RWPE1 (cell line): ENCODE measurements around the gene PRSS57.

Source experiments
- CTCF ChIA-PET: fragments of 350-600 bp; sonication (Branson Sonifier 250); formaldehyde crosslinking; extraction: SDS; loops from one replicate; lab custom pipeline; 2021; lab: Yijun Ruan, JAX
- POLR2A ChIA-PET: fragments of 400-600 bp; formaldehyde crosslinking; extraction: SDS; loops from one replicate; lab custom pipeline; 2020; ENCODE audit warnings: antibody characterized with exemption; ENCODE audit not compliant: low non-redundant PET; lab: Yijun Ruan, JAX
- DNase-seq: peaks from one replicate; pipeline ENCODE4 v3.0.0; 2012; ENCODE audit warnings: low spot score
- H3K27ac ChIP-seq: fragments of 450-650 bp; 2 replicates; pipeline ENCODE4 v1.5.1; 2017
- TF ChIP-seq, protein P1 (sequence below): fragments of 450-650 bp; conservative IDR thresholded peaks from 2 replicates; pipeline ENCODE4 v1.5.1; 2017; ENCODE audit warnings: low read depth, mild to moderate bottlenecking

PRSS57 gene

DNA sequence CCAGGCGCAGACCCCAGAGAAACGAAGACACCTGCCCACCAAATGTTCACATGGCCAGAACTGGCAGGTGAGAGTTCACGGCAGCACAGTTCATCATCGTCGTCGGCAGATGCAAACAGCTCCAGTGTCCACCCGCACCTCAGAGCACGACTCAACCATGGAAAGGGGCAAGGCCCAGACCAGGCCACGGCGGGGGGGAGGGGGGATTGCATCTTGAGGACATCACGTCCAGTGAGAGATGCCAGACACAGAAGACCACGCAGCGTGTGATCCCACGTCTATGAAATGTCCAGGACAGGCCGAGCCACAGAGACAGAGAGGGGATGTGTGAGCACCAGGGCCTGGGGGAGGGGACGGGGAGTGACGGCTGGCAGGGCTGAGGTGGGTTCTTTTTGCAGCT lies 39.6 kb downstream of the PRSS57 start:
- DNase-seq = no peak
- CTCF ChIA-PET = interaction anchor here (0.6 to 1.2 kb wide), 2 partner anchors 17 to 79 kb away, joined by 4 read pairs; no protein-coding TSS in a partner anchor
- POLR2A ChIA-PET = no interaction called here
- peak overlapping the region; percentile 99 for H3K27ac ChIP-seq
- TF ChIP-seq, protein P1, sequence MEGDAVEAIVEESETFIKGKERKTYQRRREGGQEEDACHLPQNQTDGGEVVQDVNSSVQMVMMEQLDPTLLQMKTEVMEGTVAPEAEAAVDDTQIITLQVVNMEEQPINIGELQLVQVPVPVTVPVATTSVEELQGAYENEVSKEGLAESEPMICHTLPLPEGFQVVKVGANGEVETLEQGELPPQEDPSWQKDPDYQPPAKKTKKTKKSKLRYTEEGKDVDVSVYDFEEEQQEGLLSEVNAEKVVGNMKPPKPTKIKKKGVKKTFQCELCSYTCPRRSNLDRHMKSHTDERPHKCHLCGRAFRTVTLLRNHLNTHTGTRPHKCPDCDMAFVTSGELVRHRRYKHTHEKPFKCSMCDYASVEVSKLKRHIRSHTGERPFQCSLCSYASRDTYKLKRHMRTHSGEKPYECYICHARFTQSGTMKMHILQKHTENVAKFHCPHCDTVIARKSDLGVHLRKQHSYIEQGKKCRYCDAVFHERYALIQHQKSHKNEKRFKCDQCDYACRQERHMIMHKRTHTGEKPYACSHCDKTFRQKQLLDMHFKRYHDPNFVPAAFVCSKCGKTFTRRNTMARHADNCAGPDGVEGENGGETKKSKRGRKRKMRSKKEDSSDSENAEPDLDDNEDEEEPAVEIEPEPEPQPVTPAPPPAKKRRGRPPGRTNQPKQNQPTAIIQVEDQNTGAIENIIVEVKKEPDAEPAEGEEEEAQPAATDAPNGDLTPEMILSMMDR = no peak

DNA sequence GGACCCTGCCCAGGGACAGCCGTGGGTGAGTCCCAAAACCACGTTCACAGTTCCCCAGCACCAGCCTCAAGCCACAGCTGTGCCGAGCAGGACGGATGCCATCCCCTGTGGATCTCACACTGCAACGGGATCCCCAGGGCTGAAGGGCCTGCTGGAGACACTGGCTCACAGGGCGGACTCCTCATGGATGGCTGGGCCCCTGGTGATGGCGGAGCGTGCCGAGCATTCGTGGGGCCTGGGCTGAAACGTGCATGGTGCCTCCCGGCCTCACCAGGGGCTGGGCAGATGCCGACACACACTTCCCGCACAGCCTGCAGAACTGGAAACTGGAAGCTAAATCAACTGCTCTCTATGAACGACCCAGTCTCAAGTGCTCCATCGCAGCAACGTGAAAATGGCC lies 41.8 kb downstream of the PRSS57 start:
- POLR2A ChIA-PET = no interaction called here
- peak overlapping the region; percentile 11; the same call in 1 of the 2 replicates for H3K27ac ChIP-seq
- CTCF ChIA-PET = no interaction called here
- TF ChIP-seq, protein P1 = no peak
- DNase-seq = no peak

DNA sequence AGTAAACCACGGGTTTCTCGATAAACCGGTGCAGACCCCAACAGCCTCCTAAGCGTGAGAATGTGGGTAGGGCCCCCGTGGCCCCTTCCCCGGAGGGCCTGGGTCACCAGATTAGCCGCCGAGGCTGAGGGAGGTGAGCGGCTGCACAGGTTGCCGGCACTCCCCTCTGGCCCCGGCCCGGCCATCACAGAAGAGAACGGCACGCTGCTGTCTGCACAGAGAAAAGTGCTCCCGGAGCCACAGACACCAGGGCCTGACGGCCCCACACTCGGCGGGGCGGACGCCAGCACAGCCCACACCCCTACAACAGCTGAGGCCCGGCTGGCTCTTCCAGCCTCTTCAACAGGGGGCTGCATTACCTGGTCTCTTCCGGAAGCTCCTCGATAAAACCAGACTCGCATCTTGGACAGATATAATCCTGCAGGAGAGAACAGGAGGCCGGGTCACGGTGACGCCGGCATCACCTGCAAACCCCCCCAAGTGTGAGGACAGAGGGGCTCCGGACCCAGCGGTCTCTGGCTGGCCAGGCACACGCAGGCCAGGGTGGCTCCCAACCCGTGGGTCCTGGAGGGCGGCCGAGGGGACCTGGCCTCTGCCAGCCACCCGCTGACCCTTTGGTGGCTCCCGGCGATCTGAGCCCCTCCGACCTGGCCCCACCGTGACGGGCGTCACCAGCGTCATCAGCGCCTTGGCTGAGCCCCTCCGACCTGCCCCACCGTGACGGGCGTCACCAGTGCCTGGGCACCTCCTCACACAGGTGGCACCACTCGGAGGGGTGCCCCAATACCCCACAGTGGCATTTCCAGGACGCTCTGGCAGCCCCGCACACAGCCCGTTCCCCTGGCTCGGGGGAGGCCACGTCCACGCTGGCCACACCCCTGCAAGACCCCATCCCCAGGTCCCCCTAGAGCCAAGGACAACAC lies 42.5 kb downstream of the PRSS57 start:
- CTCF ChIA-PET = no interaction called here
- POLR2A ChIA-PET = no interaction called here
- TF ChIP-seq, protein P1 = no peak
- DNase-seq = no peak
- peak overlapping the region; percentile 11; the same call in 1 of the 2 replicates for H3K27ac ChIP-seq

DNA sequence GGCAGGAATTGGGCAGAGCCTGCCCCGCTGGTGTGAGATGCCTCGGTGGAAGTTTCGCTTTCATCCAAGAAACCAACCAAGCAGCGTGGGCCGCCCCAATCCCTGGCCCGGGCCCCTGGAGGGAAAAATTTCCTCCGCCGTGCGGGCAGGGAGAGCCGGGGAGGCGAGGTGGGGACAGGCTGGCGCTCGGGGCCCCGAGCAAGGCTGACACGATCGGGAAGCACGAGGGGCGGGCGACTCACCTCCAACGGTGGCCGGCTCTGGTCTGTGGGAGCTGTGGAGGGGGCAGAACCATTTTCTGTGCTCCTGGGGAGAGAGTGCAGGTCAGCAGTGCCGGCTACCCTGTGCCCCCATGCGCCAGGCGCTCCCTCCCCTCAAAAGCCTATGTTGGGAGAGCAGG lies 43.3 kb downstream of the PRSS57 start:
- no peak for DNase-seq
- POLR2A ChIA-PET = no interaction called here
- CTCF ChIA-PET = no interaction called here
- H3K27ac ChIP-seq = peak overlapping the region; percentile 11; the same call in 1 of the 2 replicates
- TF ChIP-seq, protein P1 = no peak

DNA sequence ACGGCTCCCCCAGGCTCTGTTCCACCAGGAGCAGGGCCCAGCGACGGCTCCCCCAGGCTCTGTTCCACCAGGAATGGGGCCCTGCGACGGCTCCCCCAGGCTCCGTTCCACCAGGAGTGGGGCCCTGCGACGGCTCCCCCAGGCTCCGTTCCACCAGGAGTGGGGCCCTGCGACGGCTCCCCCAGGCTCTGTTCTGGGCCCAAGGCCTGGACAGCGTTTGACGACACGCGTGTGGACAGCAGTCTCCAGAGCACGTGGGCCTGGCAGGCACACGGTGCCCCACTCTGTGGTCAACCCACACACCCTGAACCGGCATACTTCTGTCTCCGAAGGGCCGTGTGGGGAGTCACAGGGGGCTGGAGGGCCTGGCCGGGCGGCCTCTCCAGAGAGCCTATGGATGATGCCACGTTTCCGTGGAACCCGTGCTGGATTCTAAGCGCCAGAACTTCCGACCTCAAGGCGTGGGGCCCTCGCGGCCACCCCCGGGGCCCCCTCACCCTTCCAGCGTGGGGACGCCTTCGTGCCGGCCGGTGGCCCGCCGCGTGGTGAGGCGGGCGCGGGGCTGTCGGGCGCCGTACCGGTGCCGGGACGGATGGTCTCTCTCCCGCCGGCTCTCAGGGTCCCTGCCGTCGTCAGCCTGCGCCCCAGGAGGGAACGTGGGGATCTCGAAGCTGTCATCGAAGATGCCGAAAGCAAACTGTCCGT lies 44.0 kb downstream of the PRSS57 start:
- CTCF ChIA-PET = no interaction called here

DNA sequence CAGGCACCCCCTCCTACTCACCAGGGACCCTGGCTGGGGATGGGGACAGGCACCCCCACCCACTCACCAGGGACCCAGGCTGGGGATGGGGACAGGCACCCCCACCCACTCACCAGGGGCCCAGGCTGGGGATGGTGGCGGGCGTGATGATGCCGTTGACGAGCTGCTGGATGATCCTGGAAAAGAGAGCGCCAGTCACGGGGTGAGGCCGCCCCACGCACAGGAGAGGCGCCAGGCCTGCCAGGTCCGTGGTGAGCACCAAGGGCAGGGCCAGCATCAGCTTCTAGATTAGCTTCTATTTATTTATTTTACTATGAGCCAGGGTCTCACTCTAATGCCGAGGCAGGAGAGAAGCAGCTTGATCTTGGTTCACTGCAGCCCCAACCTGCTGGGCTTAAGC lies 45.1 kb downstream of the PRSS57 start:
- ChIA-PET CTCF (no interaction called here), POLR2A (interaction anchor here (0.6 kb wide), 1 partner anchor 12 kb away, joined by 3 read pairs; no protein-coding TSS in a partner anchor)
- no peak overlapping the region; the same call in 1 of the 2 replicates for H3K27ac ChIP-seq
- DNase-seq = no peak
- TF ChIP-seq, protein P1 = no peak

More for the DNA sequence above, 44.0 kb downstream of the PRSS57 start:
- POLR2A ChIA-PET = no interaction called here
- TF ChIP-seq, protein P1 = no peak
- H3K27ac ChIP-seq = no peak overlapping the region
- no peak for DNase-seq
